B cell (primary cell): Measurements from ENCODE around the gene SGCG.

Experiments
- EZH2 ChIP-seq: IDR thresholded peaks from 2 replicates; pipeline ENCODE4 v1.6.1; 2012; ENCODE audit warnings: borderline replicate concordance, low read depth, mild to moderate bottlenecking, moderate library complexity, low read length; ENCODE audit not compliant: insufficient read depth, poor library complexity, severe bottlenecking
- TF ChIP-seq, protein P1 (sequence below): fragments of 200-600 bp; IDR thresholded peaks from one replicate; pipeline ENCODE4 v1.8.0; 2022; ENCODE audit warnings: antibody characterized with exemption, mild to moderate bottlenecking

DNA sequence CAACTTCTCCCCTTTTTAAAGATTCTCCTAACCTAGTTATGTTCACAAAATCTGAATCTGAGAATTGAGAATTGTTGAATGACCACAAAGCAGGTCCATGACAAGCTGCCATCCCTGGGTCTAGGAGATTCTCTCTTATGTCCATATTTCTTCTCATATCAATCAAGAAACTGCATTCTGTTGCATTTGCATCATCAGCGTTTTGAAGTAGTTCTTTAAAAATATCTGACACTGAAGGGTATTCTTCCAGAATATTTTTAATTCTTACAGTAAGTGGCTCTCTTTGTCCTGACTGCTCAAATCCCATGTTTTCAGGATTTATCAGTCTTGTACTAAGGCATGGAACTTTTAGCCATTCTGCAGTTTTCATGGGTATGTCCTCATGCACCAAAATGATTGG is 158.4 kb downstream of the SGCG start:
- TF ChIP-seq, protein P1, sequence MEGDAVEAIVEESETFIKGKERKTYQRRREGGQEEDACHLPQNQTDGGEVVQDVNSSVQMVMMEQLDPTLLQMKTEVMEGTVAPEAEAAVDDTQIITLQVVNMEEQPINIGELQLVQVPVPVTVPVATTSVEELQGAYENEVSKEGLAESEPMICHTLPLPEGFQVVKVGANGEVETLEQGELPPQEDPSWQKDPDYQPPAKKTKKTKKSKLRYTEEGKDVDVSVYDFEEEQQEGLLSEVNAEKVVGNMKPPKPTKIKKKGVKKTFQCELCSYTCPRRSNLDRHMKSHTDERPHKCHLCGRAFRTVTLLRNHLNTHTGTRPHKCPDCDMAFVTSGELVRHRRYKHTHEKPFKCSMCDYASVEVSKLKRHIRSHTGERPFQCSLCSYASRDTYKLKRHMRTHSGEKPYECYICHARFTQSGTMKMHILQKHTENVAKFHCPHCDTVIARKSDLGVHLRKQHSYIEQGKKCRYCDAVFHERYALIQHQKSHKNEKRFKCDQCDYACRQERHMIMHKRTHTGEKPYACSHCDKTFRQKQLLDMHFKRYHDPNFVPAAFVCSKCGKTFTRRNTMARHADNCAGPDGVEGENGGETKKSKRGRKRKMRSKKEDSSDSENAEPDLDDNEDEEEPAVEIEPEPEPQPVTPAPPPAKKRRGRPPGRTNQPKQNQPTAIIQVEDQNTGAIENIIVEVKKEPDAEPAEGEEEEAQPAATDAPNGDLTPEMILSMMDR, result no peak
- no peak for TF ChIP-seq EZH2
